ENCODE results near the gene DLGAP4. TPM values are rescaled to one million over a fixed set of nuclear protein-coding genes. Genes with fewer than 3 reads are reported as not detected.

Gene DLGAP4
- total and polyA plus RNA-seq, 2 of the 8 experiments (the other 6 are each of a cell fraction or from before 2014, with no cell fraction given), result 41.2 to 57.2 TPM

GRCh38 chr20:36496707-36497669 is 190.8 kb downstream of the DLGAP4 start:
- CTCF ChIA-PET (ENCODE audit: partially characterized antibody), result interaction anchor here (0.5 to 2.3 kb wide), 5 partner anchors 16 to 279 kb away, joined by 3 to 6 read pairs (median 3); no protein-coding TSS in a partner anchor
- H3K36me3 ChIP-seq (ENCODE audit: control insufficient read depth in 2 of 4, insufficient read depth in 4 of 4, low read length in 3 of 4), result peaks cover 18 to 41% (median 29%) of the 10 kb centered on the region in 4 experiments; a peak in 7 of 8 replicates
- FAIRE-seq, result no peak
- TF ChIP-seq SIX5 (IDR thresholded peaks at IDR 0.05; ENCODE audit: low read depth, low read length) (no peak), TAF7 (optimal IDR thresholded peaks at IDR 0.05; ENCODE audit: borderline replicate concordance, low read depth, low read length) (no peak), NANOG (IDR thresholded peaks at IDR 0.05; ENCODE audit: insufficient read depth, low read depth, low read length, poor library complexity, severe bottlenecking) (no peak), RNF2 (IDR thresholded peaks at IDR 0.05; ENCODE audit: borderline replicate concordance, low read depth, low read length, missing control alignments, poor library complexity, severe bottlenecking) (no peak), YY1 (IDR thresholded peaks at IDR 0.05; ENCODE audit: low read depth, low read length) (no peak), TAF1 (IDR thresholded peaks at IDR 0.05; ENCODE audit: low read depth, low read length) (no peak), GTF2F1 (IDR thresholded peaks at IDR 0.05; ENCODE audit: borderline replicate concordance, low read depth, low read length) (no peak), TEAD4 (IDR thresholded peaks at IDR 0.05; ENCODE audit: low read depth, low read length) (no peak), CBX5 (IDR thresholded peaks at IDR 0.05; ENCODE audit: low read depth, low read length) (no peak), CHD1 (IDR thresholded peaks at IDR 0.05; ENCODE audit: low read depth, low read length) (no peak), BACH1 (IDR thresholded peaks at IDR 0.05; ENCODE audit: low read length) (no peak), SP2 (IDR thresholded peaks at IDR 0.05; ENCODE audit: low read length) (no peak)

More at GRCh38 chr20:36496707-36497669, 190.8 kb downstream of the DLGAP4 start:
- Histone ChIP-seq H3K4me3 (ENCODE audit: extremely low read depth in 1 of 4, insufficient read depth in 2 of 4, low read depth in 3 of 4, low read length in 4 of 4) (no peak overlapping the region), H3K27ac (ENCODE audit: low read depth, low read length) (no peak overlapping the region), H3K9ac (replicated peaks in 1 of 4; ENCODE audit: extremely low read depth in 1 of 4, low read depth in 3 of 4, low read length in 3 of 4) (no peak overlapping the region), H3K23me2 (ENCODE audit: low read depth, low read length) (no peaks in the 10 kb centered on the region), H3K79me1 (ENCODE audit: low read depth, low read length) (peaks cover 15% of the 10 kb centered on the region; the same call in 1 of the 2 replicates), H3K4ac (replicated peaks; ENCODE audit: insufficient read length, low read depth, low read length) (no peak overlapping the region), H3K79me2 (ENCODE audit: control insufficient read depth in 1 of 2, insufficient read depth in 2 of 2, low read length in 2 of 2) (peaks cover 0 to 3% of the 10 kb centered on the region in 2 experiments; a peak in 2 of 4 replicates), H3K27me3 (replicated peaks in 1 of 4; ENCODE audit: control insufficient read depth in 3 of 4, extremely low read depth in 1 of 4, insufficient read depth in 3 of 4, low read length in 3 of 4) (no peaks in the 10 kb centered on the region; a peak in 1 of 7 replicates), H3K23ac (ENCODE audit: insufficient read length) (no peak overlapping the region), H2BK20ac (ENCODE audit: low read length) (no peak overlapping the region), H2BK15ac (ENCODE audit: low read length) (no peak overlapping the region), H3K4me2 (ENCODE audit: insufficient read depth in 1 of 2, low read depth in 2 of 2, low read length in 2 of 2) (no peak overlapping the region), H4K5ac (ENCODE audit: insufficient read length, low read depth, low read length) (no peak overlapping the region), H3K4me1 (replicated peaks in 1 of 4; ENCODE audit: control insufficient read depth in 3 of 4, insufficient read depth in 4 of 4, low read length in 3 of 4) (no peaks in the 10 kb centered on the region; a peak in 1 of 7 replicates), H3K14ac (ENCODE audit: insufficient read length) (no peak overlapping the region), H2BK120ac (replicated peaks; ENCODE audit: low read depth, low read length) (no peak overlapping the region), H2BK5ac (ENCODE audit: low read depth, low read length) (no peak overlapping the region), H2BK12ac (ENCODE audit: low read depth, low read length) (no peak overlapping the region), H4K20me1 (replicated peaks in 1 of 2; ENCODE audit: control insufficient read depth in 1 of 2, insufficient read depth in 2 of 2, low read length in 2 of 2) (peaks cover 21 to 23% of the 10 kb centered on the region in 2 experiments), H3K18ac (ENCODE audit: extremely low read depth, low read length) (no peak overlapping the region), H3K9me3 (ENCODE audit: insufficient read depth in 2 of 2, low read depth in 1 of 2, low read length in 1 of 2) (no peaks in the 10 kb centered on the region), H2AFZ (ENCODE audit: low read length) (no peak overlapping the region), H2AK5ac (ENCODE audit: low read depth, low read length) (no peak overlapping the region), H4K8ac (ENCODE audit: extremely low read depth, insufficient read depth, low read length) (no peak overlapping the region; the same call in 1 of the 2 replicates), H4K91ac (replicated peaks; ENCODE audit: insufficient read length, low read length) (no peak overlapping the region), H3K56ac (replicated peaks; ENCODE audit: insufficient read length, low read depth, low read length) (no peak overlapping the region)
- WGBS, 2 experiments (ENCODE audit: extremely low coverage in 1 of 2, insufficient coverage in 1 of 2, insufficient read length in 1 of 2, insufficient replicate concordance in 2 of 2, low coverage in 1 of 2, low lambda C conversion rate in 2 of 2, missing lambda C conversion rate in 1 of 2), result 89% methylated on average over 33 of the region's 33 CpGs; no CpG with 5 or more reads in 1 of the 2 experiments
- POLR2A ChIA-PET (ENCODE audit: partially characterized antibody), result interaction anchor here (1.1 kb wide), 1 partner anchor 8 kb away, joined by 3 read pairs; no protein-coding TSS in a partner anchor
- DNase-seq (ENCODE audit: low read depth in 1 of 2, low spot score in 2 of 2), result no peak

Measured in H1 (cell line).